CD4-positive, alpha-beta T cell (primary cell): ENCODE measurements around the gene OBSL1. TPM values are rescaled to one million over a fixed set of nuclear protein-coding genes. Genes with fewer than 3 reads are reported as not detected.

Experiments
- ATAC-seq: fragments of 200-7000 bp; cut with Tn5 transposase; one replicate; pipeline ENCODE4 v1.10.0; 2022; ENCODE audit warnings: mild to moderate bottlenecking; ENCODE audit not compliant: poor library complexity
- CTCF ChIA-PET: fragments of 350-600 bp; sonication (Branson Sonifier 250); formaldehyde crosslinking; loops from one replicate; lab custom pipeline; 2021; ENCODE audit warnings: antibody characterized with exemption, inconsistent platforms; lab: Charles Lee
- POLR2A ChIA-PET: fragments of 350-600 bp; sonication (Branson Sonifier 250); formaldehyde crosslinking; loops from one replicate; lab custom pipeline; 2021; ENCODE audit warnings: antibody characterized with exemption, inconsistent platforms; lab: Charles Lee
- DNase-seq, 14 experiments: peaks; one replicate each; pipeline ENCODE4 v3.0.0-alpha.2; 2013 to 2020; ENCODE audit warnings: mixed read lengths in 2 of 14
- H3K27ac ChIP-seq, 2 donors: one replicate each; pipeline versions ENCODE4 v1.5.1 to v1.7.0; 2013; ENCODE audit warnings: low read length in 2 of 2, low read depth in 1 of 2, mild to moderate bottlenecking in 1 of 2
- H3K27me3 ChIP-seq, 2 experiments: 1 replicate in 1 of 2; 2 replicates in 1 of 2; pipeline versions ENCODE4 v1.6.1 to v1.7.0; 2013; ENCODE audit warnings: low read length in 2 of 2, control low read depth in 1 of 2, mild to moderate bottlenecking in 1 of 2, moderate library complexity in 1 of 2; ENCODE audit not compliant: insufficient read depth in 2 of 2, control insufficient read depth in 1 of 2
- H3K36me3 ChIP-seq: one replicate; pipeline ENCODE4 v1.6.1; 2013; ENCODE audit warnings: low read length, control low read depth; ENCODE audit not compliant: insufficient read depth
- H3K4me1 ChIP-seq: one replicate; pipeline ENCODE4 v1.6.1; 2013; ENCODE audit warnings: low read length, control low read depth; ENCODE audit not compliant: insufficient read depth
- H3K4me3 ChIP-seq: one replicate; pipeline ENCODE4 v1.5.1; 2013; ENCODE audit warnings: mild to moderate bottlenecking, low read length, moderate library complexity
- H3K9me3 ChIP-seq, 2 experiments: 1 replicate in 1 of 2; 2 replicates in 1 of 2; pipeline versions ENCODE4 v1.6.1 to v1.7.0; 2013; ENCODE audit warnings: low read length in 2 of 2, mild to moderate bottlenecking in 2 of 2, control low read depth in 1 of 2, moderate library complexity in 1 of 2; ENCODE audit not compliant: control insufficient read depth in 1 of 2, insufficient read depth in 1 of 2
- H3K27ac Mint-ChIP-seq: one replicate; pipeline ENCODE4 v1.8.0; 2020; ENCODE audit warnings: mixed read lengths
- H3K27me3 Mint-ChIP-seq: one replicate; pipeline ENCODE4 v1.8.0; 2021; ENCODE audit warnings: mixed read lengths
- H3K36me3 Mint-ChIP-seq: one replicate; pipeline ENCODE4 v1.8.0; 2021; ENCODE audit warnings: low read depth, mixed read lengths
- H3K4me1 Mint-ChIP-seq: one replicate; pipeline ENCODE4 v1.8.0; 2021; ENCODE audit warnings: low read depth, mixed read lengths
- H3K4me3 Mint-ChIP-seq: one replicate; pipeline ENCODE4 v1.8.0; 2020; ENCODE audit warnings: mild to moderate bottlenecking, mixed read lengths
- H3K9me3 Mint-ChIP-seq: one replicate; pipeline ENCODE4 v1.8.0; 2020; ENCODE audit warnings: mixed read lengths
- CTCF ChIP-seq: fragments of 200-600 bp; IDR thresholded peaks from one replicate; pipeline ENCODE4 v1.8.0; 2022; ENCODE audit warnings: antibody characterized with exemption, mild to moderate bottlenecking
- intact Hi-C, 2 experiments: fragments of 100-400 bp; cut with DNase I in 1 of 2; cut with micrococcal nuclease in 1 of 2; formaldehyde crosslinking; loops; one replicate each; pipeline versions ENCODE4 v1.15.1 to v1.9.0; 2023 to 2025; cut with DNase I, micrococcal nuclease
- total RNA-seq, 174 experiments: library from RNA in 2 of 174; stranded (reverse) in 2 of 174; gene quantifications; one replicate each; pipeline ENCODE4 v1.2.3 and lab custom pipeline; 2021 to 2026

Gene OBSL1
- total RNA-seq, 2 experiments from 2014 or later, result 0.31 to 0.49 TPM

DNA sequence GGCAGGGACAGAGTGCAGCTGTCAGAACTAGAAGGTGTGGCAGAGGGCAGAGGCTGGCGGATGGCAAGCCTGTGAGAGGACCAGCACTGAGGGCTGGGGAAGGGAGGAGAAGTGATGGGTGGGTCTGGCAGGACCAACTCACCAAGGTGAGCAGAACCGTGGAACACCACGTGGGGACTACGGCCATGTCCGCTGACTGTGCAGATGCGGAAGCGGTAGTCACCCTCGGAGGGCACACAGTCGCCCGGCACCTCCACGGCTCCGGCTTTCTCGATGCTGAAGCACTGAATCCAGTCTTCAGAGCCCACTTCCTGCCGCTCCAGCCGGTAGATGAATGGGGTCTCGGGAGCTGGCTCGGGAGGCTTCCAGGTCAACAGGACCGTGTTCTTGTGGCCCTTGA lies 4.2 kb downstream of the OBSL1 start:
- peaks cover 0 to 4% of the 10 kb centered on the region in 2 experiments for H3K9me3 ChIP-seq
- no peak overlapping the region for H3K27ac ChIP-seq
- POLR2A ChIA-PET, result no interaction called here
- Mint-ChIP-seq H3K36me3 (no peaks in the 10 kb centered on the region), H3K4me3 (no peak overlapping the region), H3K9me3 (no peaks in the 10 kb centered on the region), H3K4me1 (no peaks in the 10 kb centered on the region), H3K27me3 (peaks cover 54% of the 10 kb centered on the region), H3K27ac (no peak overlapping the region)
- intact Hi-C loops, result no loop called here
- H3K4me3 ChIP-seq, result no peak overlapping the region
- CTCF ChIA-PET, result no interaction called here
- ATAC-seq (no peak), DNase-seq (no peak)
- H3K36me3 ChIP-seq, result no peaks in the 10 kb centered on the region
- H3K27me3 ChIP-seq, result peaks cover 23 to 37% of the 10 kb centered on the region in 2 experiments
- no peak for TF ChIP-seq CTCF
- H3K4me1 ChIP-seq, result peaks cover 8% of the 10 kb centered on the region

GRCh38 chr2:219566640-219567039 lies 4.7 kb downstream of the OBSL1 start:
- Histone ChIP-seq H3K27me3 (peaks cover 22 to 32% of the 10 kb centered on the region in 2 experiments), H3K9me3 (peaks cover 0 to 4% of the 10 kb centered on the region in 2 experiments), H3K36me3 (no peaks in the 10 kb centered on the region), H3K27ac (no peak overlapping the region), H3K4me1 (peaks cover 7% of the 10 kb centered on the region), H3K4me3 (no peak overlapping the region)
- no peak for TF ChIP-seq CTCF
- no peaks in the 10 kb centered on the region for H3K9me3 Mint-ChIP-seq
- H3K4me3 Mint-ChIP-seq, result no peak overlapping the region
- CTCF ChIA-PET, result no interaction called here
- POLR2A ChIA-PET, result no interaction called here
- H3K27me3 Mint-ChIP-seq, result peaks cover 50% of the 10 kb centered on the region
- DNase-seq, result no peak
- H3K27ac Mint-ChIP-seq, result no peak overlapping the region
- H3K4me1 Mint-ChIP-seq, result no peaks in the 10 kb centered on the region
- H3K36me3 Mint-ChIP-seq, result no peaks in the 10 kb centered on the region
- intact Hi-C loops, result no loop called here
- ATAC-seq, result no peak

- Histone ChIP-seq H3K4me1 (no peaks in the 10 kb centered on the region), H3K27ac (no peak overlapping the region), H3K4me3 (no peak overlapping the region), H3K36me3 (no peaks in the 10 kb centered on the region), H3K27me3 (peaks cover 18 to 27% of the 10 kb centered on the region in 2 experiments), H3K9me3 (peaks cover 0 to 4% of the 10 kb centered on the region in 2 experiments)
- no peak for TF ChIP-seq CTCF
- DNase-seq (no peak), ATAC-seq (no peak)
- intact Hi-C loops, result no loop called here
- Mint-ChIP-seq H3K4me3 (no peak overlapping the region), H3K4me1 (no peaks in the 10 kb centered on the region), H3K27ac (no peak overlapping the region), H3K27me3 (peaks cover 59% of the 10 kb centered on the region), H3K9me3 (no peaks in the 10 kb centered on the region), H3K36me3 (no peaks in the 10 kb centered on the region)
- ChIA-PET POLR2A (interaction anchor here (0.7 kb wide), 1 partner anchor 178 kb away, joined by 3 read pairs; no protein-coding TSS in a partner anchor), CTCF (no interaction called here)
These were observed 5.9 kb downstream of the OBSL1 start for GRCh38 chr2:219565130-219566080.
